Measurements from ENCODE around the gene CXCR4.

The CXCR4 gene

GRCh38 chr2:136070913-136071312, 47.0 kb downstream of the CXCR4 start:
- H3K4me3 ChIP-seq (ENCODE audit: low read length) = no peak overlapping the region
- peaks cover 2% of the 10 kb centered on the region; the same call in 1 of the 2 replicates for H3F3A ChIP-seq (ENCODE audit: control insufficient read depth, insufficient read depth)
- no peaks in the 10 kb centered on the region for H3K36me3 ChIP-seq (ENCODE audit: control insufficient read depth, low read length)
- H3K27me3 ChIP-seq (ENCODE audit: control insufficient read depth, low read length) = no peaks in the 10 kb centered on the region
- no peak overlapping the region for H3K4me2 ChIP-seq (ENCODE audit: low read length)
- no peak overlapping the region for H3K27ac ChIP-seq (ENCODE audit: low read depth, low read length)
- peaks cover 66% of the 10 kb centered on the region for H3K4me1 ChIP-seq (ENCODE audit: control insufficient read depth, low read length)
- TF ChIP-seq EZH2phosphoT487 (IDR thresholded peaks at IDR 0.05; ENCODE audit: borderline replicate concordance, low read length) = no peak
- no peak for TF ChIP-seq CTCF (IDR thresholded peaks at IDR 0.05; ENCODE audit: low read depth, low read length, poor library complexity, severe bottlenecking)
- H3K9me2 ChIP-seq (replicated peaks; ENCODE audit: control insufficient read depth, low read length) = no peaks in the 10 kb centered on the region
- H3K79me2 ChIP-seq (ENCODE audit: control insufficient read depth, low read length) = no peaks in the 10 kb centered on the region
- H3K9me3 ChIP-seq (ENCODE audit: control insufficient read depth, insufficient read depth, low read length) = peaks cover 14% of the 10 kb centered on the region
- H4K20me1 ChIP-seq (ENCODE audit: control insufficient read depth, insufficient read depth, low read depth, low read length) = no peaks in the 10 kb centered on the region

- Histone ChIP-seq H3K27me3 (ENCODE audit: control insufficient read depth, low read length) (no peaks in the 10 kb centered on the region), H3K4me1 (ENCODE audit: control insufficient read depth, low read length) (peaks cover 60% of the 10 kb centered on the region), H3K79me2 (ENCODE audit: control insufficient read depth, low read length) (no peaks in the 10 kb centered on the region), H3K9me2 (replicated peaks; ENCODE audit: control insufficient read depth, low read length) (no peaks in the 10 kb centered on the region), H3K4me3 (ENCODE audit: low read length) (no peak overlapping the region), H3K9me3 (ENCODE audit: control insufficient read depth, insufficient read depth, low read length) (peaks cover 14% of the 10 kb centered on the region), H3K4me2 (ENCODE audit: low read length) (no peak overlapping the region), H3F3A (ENCODE audit: control insufficient read depth, insufficient read depth) (peaks cover 2% of the 10 kb centered on the region; the same call in 1 of the 2 replicates), H4K20me1 (ENCODE audit: control insufficient read depth, insufficient read depth, low read depth, low read length) (no peaks in the 10 kb centered on the region), H3K36me3 (ENCODE audit: control insufficient read depth, low read length) (no peaks in the 10 kb centered on the region), H3K27ac (ENCODE audit: low read depth, low read length) (no peak overlapping the region)
- TF ChIP-seq EZH2phosphoT487 (IDR thresholded peaks at IDR 0.05; ENCODE audit: borderline replicate concordance, low read length) (no peak), CTCF (IDR thresholded peaks at IDR 0.05; ENCODE audit: low read depth, low read length, poor library complexity, severe bottlenecking) (no peak)
These were observed 48.2 kb downstream of the CXCR4 start for GRCh38 chr2:136069773-136070172.

GRCh38 chr2:136068581-136069227, 49.2 kb downstream of the CXCR4 start:
- no peak overlapping the region for H3K27ac ChIP-seq (ENCODE audit: low read depth, low read length)
- peaks cover 2% of the 10 kb centered on the region; the same call in 1 of the 2 replicates for H3F3A ChIP-seq (ENCODE audit: control insufficient read depth, insufficient read depth)
- H4K20me1 ChIP-seq (ENCODE audit: control insufficient read depth, insufficient read depth, low read depth, low read length) = no peaks in the 10 kb centered on the region
- peak overlapping the region; percentile 19; the same call in 1 of the 2 replicates for H3K4me2 ChIP-seq (ENCODE audit: low read length)
- TF ChIP-seq CTCF (IDR thresholded peaks at IDR 0.05; ENCODE audit: low read depth, low read length, poor library complexity, severe bottlenecking) (no peak), EZH2phosphoT487 (IDR thresholded peaks at IDR 0.05; ENCODE audit: borderline replicate concordance, low read length) (no peak)
- H3K79me2 ChIP-seq (ENCODE audit: control insufficient read depth, low read length) = no peaks in the 10 kb centered on the region
- no peaks in the 10 kb centered on the region for H3K36me3 ChIP-seq (ENCODE audit: control insufficient read depth, low read length)
- H3K9me2 ChIP-seq (replicated peaks; ENCODE audit: control insufficient read depth, low read length) = no peaks in the 10 kb centered on the region
- peaks cover 9% of the 10 kb centered on the region for H3K9me3 ChIP-seq (ENCODE audit: control insufficient read depth, insufficient read depth, low read length)
- no peaks in the 10 kb centered on the region for H3K27me3 ChIP-seq (ENCODE audit: control insufficient read depth, low read length)
- peaks cover 51% of the 10 kb centered on the region for H3K4me1 ChIP-seq (ENCODE audit: control insufficient read depth, low read length)
- H3K4me3 ChIP-seq (ENCODE audit: low read length) = no peak overlapping the region

Data from DOHH2 (cell line).